Urothelium cell line (cell line): Measurements from ENCODE around the gene RNF186.
"Not testable (repeated sequence)": the region's sequence is repeated elsewhere in the genome, so short reads cannot be mapped to it uniquely, and the experiment has no call there.

ENCODE experiments used
- DNase-seq: peaks from one replicate; pipeline ENCODE4 v3.0.0; 2011; ENCODE audit warnings: low spot score, mixed read lengths
- FAIRE-seq: peaks from 2 replicates; lab custom pipeline; 2011; peaks lifted over from hg19 to GRCh38; lab: Jason Lieb, UNC

RNF186 gene

DNA sequence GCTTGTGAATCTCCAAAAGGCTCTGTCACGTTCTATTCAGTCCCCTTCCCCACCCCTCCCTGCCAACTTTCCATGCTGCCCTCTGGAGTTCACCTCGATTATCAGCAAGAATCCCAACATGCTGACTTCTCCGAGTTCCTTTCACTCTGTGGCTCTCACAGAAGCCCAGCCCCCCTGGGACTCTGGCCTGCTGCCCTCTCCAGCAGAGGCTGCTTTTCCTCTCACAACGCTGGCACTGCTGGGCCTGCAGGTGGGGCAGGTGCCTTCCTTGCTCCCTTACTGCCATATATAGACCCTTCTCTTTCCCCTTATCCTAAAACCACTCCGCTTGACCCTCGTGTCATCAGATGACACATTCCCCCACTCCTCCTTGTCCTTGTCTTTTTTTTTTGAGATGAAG lies 10.2 kb upstream of the RNF186 start:
- no peak for DNase-seq

DNA sequence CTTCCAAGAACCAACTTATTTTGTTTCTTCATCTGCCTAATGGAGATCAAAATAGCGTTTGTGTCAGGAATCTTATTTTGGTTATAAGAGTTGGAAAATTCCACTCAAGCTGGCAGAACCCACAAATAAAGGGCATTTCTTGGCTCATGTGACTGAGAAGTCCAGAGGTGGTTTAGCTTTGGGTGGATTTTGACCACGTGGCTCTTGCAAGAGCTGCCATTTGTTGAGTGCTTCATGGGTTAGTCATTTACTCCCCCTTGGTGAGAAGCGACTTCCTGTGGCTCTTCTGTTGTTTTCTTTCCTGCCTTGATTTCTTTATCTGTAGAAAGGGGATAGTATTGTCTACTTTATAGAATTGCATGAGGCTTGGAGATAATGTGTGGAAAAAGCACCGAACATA lies 9.5 kb upstream of the RNF186 start:
- DNase-seq (no peak), FAIRE-seq (no peak)

More for the DNA sequence above, 10.2 kb upstream of the RNF186 start:
- FAIRE-seq, result no peak

DNA sequence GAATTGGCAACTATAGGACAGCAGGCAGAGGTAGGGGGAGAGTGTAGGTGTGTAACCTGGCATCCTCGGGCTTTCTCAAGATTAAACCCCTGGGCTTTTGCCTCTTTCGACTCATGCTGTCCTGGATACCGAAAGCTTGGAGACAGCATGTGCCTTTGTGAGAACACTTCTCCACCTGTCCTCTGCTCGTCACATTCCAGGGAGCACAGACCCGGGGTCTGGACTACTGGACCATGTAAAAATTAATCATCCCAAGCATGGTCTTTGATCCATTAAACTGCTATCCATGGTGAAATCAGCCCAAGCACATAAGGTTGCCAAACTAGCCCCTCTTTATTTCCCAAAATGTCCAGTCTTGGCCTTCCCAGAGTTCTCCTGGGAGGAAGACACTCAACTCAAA lies 9.0 kb upstream of the RNF186 start:
- DNase-seq, result no peak
- no peak for FAIRE-seq

DNA sequence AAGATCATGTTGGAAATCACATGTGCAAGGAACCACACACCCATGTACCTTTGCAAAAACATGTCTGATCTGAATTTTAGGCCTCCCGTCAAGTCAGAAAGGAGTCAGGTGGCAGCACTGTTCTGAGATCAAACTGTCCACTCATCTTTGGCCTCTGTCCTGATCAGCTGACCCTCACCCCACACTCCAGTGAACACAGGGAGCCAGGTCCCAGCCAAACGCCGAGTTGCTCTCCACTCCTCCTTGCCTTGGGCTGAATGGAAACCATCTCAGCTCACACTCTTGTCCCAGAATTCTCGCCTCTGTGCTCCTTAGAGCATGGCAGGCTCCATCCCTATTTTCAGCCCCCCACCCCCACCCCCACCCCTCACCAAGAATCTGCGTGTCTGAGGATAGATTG lies 4.6 kb upstream of the RNF186 start:
- DNase-seq, result no peak
- no peak for FAIRE-seq

DNA sequence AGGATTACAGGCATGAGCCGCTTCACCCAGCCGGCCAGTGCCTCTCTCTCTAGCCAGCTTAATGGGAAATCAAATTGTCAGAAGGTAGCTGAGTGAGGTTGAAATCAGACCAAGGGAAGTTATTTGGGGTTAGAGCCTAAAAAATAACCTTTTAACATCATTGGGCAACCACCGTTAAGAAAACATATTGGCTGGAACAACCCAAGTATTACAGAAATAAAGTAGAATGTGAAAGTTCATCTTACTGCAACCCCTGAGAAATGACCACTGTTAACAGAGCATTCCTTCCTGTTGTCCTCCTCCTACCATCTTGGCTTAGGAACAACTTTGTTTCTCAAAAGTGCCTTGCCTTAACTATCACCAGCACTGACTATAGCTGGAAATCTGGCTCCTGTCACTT lies 3.2 kb upstream of the RNF186 start:
- no peak for FAIRE-seq

DNA sequence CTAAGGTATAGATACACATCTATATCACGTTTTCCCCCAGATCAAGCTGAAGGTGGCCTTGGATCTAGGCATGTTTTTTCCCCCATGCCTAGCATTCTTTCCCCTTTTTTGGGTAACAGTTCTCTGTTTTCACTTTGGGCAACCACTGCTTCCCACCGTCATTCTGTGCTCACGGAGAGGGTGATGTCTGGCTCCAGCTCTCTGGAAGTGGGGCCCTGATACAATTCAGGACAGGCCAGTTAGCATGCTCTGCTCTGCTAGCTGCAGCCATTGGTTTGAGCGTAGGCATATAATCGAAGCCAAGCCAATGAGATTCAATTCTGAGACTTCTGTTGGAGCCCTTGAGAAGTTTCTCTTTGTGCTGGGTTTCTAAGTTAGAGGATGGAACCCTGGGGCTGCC lies 2.1 kb upstream of the RNF186 start:
- DNase-seq, result no peak
- FAIRE-seq, result no peak

More for the DNA sequence above, 3.2 kb upstream of the RNF186 start:
- no peak for DNase-seq

DNA sequence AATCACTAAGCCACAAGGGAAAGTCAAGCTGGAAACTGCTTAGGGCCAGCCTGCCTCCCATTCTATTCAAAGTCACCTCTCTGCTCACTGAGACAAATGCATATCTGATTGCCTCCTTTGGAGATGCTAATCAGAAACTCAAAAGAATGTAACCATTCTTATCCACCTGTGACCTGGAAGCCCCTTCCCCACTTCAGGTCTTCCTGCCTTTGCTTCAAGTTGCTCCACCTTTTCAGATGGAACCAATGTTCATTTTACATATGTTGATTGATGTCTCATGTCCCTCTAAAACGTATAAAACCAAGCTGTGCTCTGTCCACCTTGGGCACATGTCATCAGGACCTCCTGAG lies 1.6 kb upstream of the RNF186 start:
- not testable (repeated sequence) for FAIRE-seq

DNA sequence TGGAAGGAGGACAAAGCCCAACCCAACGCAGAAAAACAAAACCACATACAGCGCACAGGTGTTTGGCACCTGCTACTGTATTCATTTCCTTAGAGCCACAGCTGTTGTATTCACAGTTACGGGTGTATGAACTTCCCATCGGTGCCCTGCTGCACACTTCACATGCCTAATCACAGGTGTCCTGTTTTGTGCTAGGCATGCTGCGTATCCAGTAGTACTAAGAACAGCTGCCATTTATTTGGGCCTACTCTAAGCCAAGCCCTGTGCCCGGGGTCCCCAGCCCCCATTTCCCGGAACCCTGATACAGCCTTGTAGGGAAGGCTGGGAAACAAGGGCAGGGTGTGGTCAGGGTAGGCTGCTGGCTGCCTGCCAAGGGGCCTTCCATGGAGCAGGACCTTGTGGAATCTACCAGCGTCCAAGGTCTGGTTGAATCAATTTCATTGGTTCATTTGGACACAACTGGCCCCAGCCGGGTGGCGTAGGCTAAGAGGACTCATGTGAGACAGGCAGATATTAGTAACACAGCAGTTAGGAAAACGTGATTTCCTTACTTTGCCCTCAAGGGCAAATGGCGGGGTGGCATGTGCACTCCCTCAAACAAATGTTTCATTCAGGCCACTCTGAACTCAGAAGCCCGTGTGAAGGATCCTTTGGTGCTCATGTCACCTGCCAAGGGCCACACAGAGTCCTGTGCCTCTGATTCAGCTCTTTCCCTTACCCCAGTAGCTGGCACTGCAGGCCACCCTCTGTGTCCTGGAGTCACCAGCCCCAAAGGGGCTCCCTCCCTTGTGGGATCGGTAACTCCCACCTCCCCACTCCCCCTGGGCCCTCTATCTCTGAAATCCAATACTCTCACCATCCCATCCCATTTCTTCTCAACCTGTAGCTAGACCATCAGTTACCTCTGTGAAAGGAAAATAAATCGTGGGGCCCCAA lies 986 bp upstream of the RNF186 start:
- FAIRE-seq (no peak), DNase-seq (no peak)

More for the DNA sequence above, 1.6 kb upstream of the RNF186 start:
- not testable (repeated sequence) for DNase-seq

DNA sequence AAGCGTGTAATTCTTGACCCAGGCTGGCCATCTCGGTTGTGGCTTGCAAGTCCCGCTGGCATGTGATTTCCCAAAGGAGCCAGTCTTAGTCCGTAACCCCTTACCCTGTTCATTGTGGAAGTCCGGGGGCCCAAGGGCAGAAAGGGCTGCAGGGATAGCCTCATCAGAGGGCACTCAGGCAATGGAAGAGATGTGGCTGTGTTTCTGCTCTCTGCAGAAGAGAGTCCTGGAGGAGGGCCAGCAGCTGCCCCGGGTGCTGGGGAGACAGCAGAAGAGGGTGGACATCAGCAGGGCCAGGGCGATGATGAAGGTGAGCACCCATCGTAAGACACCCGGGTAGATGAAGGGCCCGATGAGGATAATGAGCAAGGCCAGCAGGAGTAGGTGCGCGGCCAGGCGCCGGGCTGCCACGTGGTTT lies 830 bp downstream of the RNF186 start:
- FAIRE-seq (no peak), DNase-seq (no peak)

DNA sequence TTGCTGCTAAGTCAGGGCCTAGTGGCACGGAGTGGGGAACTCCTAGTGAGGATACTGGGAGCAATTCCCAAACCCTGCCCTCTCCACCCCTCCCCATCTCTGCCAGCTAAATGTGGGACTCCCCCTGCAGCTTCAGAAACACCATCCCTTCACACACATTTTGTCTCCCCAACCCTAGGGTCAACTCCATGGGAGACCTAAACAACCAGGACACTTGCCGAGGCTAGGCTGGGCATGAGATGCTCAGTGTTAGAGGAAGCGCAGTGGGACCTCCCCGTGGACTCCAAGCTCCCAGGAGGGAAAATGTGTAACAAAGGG lies 1.5 kb downstream of the RNF186 start:
- FAIRE-seq, result no peak
- DNase-seq, result no peak

DNA sequence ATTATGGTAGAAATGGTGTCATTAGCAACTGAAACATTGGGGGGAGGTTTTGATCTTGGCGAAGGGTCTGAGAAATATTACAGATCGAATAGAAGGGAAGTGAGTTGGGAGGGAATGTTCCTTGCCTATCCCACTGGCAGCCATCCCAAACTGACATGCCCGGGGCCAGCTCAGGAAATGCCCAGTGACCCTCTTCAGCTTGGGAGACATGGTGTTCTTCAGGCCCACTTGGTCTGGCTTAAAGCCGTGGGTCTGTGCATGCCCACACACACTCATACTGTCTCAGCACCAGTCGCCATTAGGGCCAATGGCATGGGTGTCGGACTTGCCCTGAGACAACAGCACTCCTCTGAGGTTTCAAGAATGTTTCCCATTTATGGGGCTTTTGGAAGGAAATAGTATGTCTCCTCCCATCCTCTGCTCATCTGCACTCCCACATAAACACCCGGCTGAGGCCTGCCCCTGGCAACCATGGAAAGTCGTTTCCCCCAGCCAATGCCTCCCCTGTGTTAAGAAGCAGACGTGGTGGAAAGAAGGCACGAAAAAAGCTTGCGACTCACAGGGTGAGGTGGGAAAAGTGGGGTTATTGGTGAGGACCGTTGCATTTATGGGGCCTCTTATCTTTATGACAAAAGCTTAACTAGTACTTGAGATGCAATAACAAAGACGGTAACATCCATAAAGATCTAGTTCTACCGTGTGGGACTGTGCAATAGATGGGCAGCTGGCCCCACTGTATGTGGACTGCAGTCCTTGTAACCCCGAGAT lies 2.0 kb downstream of the RNF186 start:
- DNase-seq (no peak), FAIRE-seq (no peak)

DNA sequence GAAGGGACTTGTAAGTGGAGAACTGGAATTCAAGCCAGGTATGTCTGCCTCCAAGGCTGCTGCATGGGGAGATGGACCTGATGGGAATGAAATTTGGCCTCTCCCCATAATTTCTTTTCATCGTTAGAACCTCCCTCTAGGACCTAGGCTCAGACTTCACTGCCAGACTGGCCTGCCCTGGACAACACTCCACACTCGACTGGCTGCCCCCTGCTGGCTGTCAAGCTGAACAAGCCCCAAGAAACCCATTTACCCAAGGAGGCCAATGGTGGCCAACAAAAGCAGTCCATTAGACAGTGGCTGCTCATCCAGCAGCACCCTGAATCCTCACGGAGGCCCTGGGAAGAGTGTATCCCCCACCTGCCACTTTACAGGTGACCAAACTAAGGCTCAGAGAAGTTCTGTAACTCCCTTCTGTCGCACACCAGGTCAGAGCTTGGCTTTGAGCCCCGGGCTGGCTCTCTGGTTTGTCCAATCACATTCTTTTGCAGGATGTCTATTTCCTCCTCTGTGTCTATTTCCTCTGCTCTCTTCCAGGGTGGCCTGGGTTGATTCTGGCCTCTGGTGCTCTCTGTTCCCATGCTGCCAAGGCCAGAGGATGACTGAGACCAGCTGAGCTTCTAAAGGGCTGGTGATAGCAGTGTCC lies 3.8 kb downstream of the RNF186 start:
- FAIRE-seq (no peak), DNase-seq (no peak)

DNA sequence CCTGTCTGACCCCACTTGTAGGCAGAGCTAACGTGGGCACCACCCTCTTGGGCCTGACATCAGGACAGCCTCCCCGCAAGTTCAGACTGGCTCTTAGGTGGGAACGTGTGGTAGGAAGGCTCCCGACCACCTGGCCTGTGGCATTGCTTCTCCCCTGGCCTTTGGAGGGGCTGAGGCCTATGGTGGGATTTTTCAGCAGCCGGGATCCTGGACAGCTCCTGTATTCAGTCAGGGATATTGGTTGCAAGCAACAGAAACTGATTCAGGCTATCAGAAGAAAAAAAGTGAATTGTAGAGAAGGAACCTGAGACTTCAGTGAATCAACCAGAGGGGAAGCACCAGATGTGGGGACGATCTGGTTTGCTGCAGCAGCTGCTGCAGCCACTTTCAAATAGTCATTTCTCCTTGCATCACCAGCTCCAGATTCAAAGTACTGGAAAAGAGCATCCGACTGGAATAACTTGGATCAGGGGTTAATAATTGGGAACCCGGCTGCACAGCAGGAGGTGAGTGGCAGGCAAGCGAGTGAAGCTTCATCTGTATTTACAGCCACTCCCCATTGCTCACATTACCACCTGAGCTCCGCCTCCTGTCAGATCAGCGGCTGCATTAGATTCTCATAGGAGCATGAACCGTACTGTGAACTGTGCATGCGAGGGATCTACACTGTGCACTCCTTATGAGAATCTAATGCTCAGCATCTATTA lies 5.9 kb downstream of the RNF186 start:
- FAIRE-seq (no peak), DNase-seq (no peak)

DNA sequence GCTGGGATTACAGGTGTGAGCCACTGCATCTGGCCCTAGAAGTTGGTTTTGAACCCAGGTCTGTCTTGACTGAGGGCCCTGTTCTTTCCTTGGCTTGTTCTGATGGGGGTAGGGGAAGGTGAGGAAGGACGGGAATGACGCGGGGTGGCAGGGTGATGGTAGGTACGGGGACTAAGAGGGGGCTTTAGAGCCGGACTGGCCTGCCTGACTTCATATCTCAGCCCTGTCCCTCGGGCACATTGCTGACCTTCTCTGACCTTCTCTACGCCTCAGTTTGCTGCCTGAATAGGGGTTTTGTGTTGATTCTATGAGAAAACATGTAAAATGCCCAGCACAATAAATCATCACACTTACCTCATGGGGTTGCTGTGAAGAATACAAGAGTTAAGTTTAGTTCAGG lies 6.7 kb downstream of the RNF186 start:
- FAIRE-seq (no peak), DNase-seq (no peak)

DNA sequence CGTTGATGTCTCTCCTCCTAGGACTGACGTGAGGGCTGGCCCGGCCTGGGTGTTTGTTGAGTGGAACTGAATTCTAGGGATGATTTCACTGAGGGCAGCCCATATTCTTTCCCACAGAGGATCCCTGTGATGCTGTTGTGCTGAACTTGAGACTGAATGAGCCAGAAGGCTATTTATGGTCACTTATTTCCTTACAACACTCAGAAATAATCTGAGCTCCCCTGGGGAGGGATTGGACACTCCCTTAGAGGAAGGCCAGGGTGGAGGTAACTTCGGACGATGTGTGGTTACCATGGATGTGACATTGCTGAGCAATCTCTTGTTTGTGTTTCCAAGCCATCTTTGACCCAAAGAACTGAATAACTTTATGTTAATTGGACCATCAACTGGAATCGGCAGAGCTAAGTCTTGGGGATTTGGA lies 10.2 kb downstream of the RNF186 start:
- FAIRE-seq, result no peak
- no peak for DNase-seq

DNA sequence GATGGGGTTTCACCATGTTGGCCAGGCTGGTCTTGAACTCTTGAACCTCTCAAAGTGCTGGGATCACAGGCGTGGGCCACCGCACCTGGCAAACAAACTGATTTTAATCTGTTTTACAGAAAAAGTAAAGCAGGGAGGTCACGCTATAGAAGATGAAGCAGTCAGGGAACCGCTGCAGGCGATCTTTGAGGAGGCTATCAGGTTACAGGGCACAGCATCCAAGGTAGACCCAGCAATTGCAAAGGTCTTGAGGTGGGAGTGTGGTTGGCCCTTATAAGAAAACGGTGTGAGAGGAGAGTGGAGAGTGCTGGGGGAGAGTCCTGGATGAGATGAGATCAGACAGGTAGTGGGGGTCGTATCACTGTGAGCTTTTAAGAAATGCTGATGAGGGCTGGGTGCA lies 12.8 kb downstream of the RNF186 start:
- FAIRE-seq (no peak), DNase-seq (no peak)

DNA sequence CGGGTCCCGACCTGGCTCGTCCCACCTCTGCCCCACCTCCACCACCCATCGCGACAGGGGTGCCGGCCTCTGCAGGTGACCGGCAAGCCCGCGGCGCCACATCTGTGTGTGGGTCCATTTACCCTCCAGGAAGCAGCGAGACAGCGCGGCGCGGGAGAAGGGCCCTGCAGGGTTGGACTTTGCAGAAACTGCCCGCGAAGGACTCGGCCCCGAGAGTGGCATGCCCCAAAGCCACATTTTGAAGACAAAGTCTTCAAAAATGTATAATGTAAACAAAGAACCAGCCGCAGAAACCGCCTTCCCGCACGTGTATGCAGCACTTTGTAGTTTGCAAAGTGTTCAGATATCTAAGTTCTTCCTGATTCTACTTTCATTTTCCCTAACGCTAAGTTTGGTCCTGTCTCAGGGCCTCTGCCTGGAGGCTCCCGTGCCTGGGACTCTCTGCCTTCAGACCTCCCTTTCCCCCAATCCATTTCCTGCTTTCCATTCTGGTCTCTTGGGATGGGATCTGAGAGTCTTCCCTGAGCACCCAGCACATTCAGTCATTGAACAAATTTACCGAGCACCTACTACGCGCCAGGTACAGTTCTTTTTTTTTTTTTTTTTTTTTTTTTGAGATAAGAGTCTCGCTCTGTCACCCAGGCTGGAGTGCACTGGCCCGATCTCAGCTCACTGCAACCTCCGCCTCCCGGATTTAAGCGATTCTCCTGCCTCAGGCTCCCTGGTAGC lies 14.8 kb downstream of the RNF186 start:
- FAIRE-seq, result peak; percentile 74

DNA sequence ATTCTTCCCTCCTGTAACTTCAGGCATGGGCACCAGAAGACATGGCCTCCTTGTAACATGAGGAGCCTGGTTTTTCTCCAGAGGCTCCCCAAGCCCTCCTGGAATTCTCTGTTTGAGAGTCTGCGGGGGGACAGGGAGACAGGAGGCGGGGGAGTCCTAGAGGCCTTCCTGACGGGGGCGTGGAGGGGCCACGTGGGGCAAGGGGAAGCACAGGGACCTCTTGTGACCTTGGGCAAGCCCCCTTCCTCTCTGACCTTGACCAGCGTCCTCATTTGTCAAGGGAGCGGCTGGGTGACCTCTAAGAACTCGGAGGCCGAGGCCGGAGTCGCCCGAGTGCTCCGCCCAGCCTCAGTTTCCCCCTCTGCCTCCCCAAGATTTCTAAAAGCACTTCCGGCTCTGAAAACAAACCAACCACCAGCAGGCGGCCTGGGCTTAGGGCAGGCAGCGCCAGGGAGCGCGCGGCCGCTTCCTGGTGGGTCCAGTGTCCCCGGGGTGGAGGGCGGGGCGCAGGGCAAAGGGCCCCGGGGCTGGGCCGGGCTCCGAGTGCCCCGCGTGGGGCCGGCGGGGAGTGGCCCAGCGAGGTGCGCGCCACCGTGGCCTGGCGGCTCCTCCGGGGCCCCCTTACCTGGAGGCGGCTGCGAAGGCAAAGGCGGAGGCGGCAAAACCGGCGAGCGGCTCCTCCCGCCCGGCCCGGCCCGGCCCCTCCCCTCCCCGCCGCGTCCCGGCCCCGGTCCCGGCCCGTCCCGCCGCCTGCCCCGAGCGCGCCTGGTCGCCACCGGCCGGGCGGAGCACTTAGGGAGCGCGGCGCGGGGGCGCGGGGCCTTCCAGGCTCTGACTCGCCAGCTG lies 15.6 kb downstream of the RNF186 start, which contains the start of gene TMCO4:
Gene TMCO4 (minus strand): TSS at position 687 of the 846 bp plus-strand sequence. CDS start 19,158 bp downstream, outside the sequence.
- peak; percentile 75 for DNase-seq
- no peak for FAIRE-seq

More for the DNA sequence above, 14.8 kb downstream of the RNF186 start:
- DNase-seq, result peak; percentile 58
